ENCODE data around the gene WNT6.
"Not testable (repeated sequence)": the region's sequence is repeated elsewhere in the genome, so short reads cannot be mapped to it uniquely, and the experiment has no call there.

The WNT6 gene

GRCh38 chr2:218831378-218831990 lies 28.1 kb upstream of the WNT6 start, which contains the start of gene PRKAG3:
PRKAG3 (minus strand) TSS chr2:218831803.
- no peak for FAIRE-seq

DNA sequence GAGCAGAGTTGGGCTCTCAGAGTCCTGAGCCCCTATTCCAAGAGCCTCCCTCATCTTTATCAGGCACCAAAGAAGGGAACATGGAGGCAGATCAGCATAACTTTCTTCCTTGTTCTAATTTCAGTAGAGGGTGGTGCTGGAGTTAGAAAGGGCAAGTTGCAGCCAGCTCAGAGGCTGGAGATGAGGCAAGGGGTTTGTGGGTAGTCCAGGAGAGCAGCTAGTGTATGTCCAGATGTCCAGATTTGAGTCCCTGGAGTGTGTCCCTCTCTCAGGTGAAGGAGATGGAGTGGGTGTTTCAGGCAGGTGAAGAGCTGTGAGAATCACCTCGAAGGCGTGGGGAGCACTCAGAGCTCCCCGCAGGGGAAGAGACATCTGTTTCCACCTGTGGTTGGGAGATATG lies 27.5 kb upstream of the WNT6 start:
- FAIRE-seq, result no peak

- FAIRE-seq, result no peak
Measured at GRCh38 chr2:218832520-218832919, 27.1 kb upstream of the WNT6 start.

GRCh38 chr2:218833023-218833609 lies 26.5 kb upstream of the WNT6 start:
- FAIRE-seq, result no peak

DNA sequence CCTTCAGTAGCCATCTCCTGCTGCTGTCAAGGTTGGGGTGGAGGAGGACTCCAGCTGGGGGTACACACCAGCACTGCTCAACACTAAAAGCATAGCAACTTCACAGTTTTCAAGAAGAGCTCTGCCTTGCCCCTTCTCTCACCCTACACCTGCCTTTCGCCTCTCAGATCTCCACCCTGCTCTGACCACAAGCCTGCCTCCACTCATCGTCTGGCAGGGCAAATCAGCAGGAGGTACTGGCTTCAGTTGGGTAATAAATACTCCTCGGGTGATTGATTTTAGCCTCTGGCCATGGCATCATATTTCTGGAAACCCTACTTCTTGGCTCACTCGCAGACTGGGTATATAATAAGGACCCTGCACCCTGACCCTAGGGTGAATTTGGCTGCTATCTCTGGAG lies 24.9 kb upstream of the WNT6 start:
- FAIRE-seq, result no peak

DNA sequence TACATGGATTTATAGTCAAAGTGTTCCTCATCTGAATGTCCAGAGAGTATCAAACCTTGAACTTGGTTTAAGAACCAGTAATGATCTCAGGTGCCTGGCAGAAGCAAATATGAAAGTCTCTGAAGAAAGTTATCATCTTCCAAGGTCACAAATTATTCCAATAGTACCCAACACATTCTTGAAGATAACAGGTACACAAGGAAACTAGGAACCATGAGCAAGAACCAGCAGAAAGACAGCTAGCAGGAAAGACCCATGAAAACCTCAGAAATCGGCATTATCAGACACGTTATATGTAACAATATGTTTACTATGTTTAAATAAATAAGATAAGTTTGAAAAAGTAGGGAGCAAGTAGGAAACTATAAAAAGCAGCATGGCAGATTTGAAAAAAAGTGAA lies 22.1 kb upstream of the WNT6 start:
- no peak for FAIRE-seq

DNA sequence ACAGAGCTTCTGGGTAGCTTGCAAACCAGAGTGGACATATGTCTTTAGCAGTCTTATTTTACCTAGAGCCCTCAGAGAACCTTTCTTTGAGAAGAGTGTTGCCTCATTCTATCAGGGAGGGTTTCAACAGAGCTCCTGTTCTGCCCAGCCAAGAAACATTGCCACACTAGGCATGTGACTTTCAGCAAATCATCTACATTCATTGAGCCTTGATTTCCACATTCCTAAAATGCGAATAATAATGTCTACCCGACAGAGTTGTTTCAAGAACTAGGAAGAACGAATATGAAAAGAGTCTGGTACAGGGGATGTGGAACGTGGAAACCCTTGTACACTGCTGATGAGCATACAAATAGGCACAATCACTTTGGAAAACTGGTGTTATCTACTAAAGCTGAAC lies 20.2 kb upstream of the WNT6 start:
- FAIRE-seq, result no peak

DNA sequence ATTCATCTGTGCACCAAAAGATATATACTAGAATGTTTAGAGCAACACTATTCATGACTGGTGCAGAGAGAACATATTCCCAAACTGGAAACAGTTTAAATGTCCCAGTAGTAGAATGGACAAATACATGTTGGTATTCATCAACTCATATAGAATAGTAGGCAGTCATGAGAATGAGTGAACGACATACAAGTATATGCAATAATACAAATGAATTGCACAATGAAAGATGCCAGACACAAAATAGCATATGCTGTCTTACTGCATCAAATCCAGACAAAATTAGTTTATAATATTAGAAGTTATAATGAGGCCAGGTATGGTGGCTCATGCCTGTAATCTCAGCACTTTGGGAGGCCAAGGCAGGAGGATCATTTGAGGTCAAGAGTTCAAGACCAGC lies 19.7 kb upstream of the WNT6 start:
- FAIRE-seq, result no peak

- not testable (repeated sequence) for FAIRE-seq
Measured at GRCh38 chr2:218844334-218844733, 15.3 kb upstream of the WNT6 start.

GRCh38 chr2:218846963-218847362 lies 12.6 kb upstream of the WNT6 start:
- FAIRE-seq, result not testable (repeated sequence)

GRCh38 chr2:218849721-218850120 lies 9.9 kb upstream of the WNT6 start:
- no peak for FAIRE-seq

DNA sequence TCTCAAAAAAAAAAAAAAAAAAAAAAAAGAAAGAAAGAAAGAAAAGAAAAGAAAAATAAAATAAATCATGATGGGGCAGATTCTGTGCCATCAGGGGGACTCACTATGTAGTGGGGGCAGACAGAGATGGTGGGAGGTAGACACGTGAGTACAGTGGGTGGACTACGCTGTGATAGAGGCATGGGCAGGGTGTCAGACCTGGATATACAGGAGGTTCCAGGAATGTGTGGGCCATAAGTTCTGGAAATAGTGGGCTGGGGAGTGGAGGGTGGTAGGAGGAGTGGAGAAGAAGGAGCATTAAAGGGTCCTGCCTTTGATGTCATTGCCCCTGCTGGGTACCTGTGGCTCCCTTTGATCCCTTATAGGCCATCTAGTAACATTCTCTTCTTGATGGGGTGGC lies 8.8 kb upstream of the WNT6 start:
- no peak for FAIRE-seq

DNA sequence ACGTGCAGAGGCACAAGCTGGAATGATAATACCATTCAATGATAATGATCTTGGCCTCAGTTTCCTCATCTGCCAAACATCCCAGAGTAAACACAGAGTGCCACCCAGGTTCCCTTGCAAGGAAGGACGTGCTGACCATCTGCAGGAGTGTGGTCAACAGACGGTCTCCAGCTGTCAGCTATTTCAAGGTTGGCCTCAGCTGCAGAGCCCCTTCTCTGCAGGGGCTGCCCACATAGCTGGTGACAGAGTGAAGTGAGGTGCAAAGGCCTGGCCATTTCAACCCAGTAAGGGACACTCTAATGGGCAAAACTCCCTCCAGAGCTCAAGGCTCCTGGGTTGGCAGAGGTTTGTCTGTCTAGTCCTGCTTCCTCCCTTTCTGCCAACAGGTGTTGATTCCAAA lies 8.3 kb upstream of the WNT6 start:
- FAIRE-seq, result no peak

DNA sequence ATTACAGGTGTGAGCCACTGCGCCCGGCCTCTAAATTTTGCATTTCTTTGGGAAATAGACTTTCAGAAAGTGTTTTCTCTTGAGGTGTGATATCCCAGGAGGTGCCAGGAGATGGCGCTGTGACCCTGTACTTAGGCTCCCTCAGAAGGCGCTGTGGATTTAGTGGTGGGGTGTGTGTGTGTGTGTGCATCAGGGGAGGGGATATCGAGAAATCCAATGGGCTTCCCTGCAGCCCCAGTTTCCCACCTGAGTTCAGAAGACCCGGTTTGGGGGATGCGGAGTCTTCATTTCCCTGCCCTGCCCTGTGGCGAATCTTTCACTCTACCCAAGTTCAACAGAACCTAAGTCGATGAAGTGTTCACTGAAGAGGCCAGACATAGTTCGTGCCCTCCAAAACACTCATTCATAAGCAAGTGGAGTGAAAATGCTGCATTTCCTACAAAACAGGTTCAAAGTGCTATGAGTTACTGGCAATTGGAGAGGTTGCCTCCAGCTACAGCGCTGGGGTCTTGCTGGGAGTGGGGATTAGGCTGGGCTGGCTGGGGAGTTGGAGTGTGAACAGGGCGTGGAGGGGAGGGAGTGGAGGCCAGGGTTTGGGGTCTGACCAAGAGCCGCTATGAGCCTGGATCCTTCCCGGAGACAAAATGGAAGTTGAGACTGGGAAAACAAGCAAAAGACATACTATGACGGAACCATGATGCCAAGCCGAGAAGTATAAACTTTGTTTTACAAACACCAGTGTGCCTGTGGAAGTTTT lies 6.5 kb upstream of the WNT6 start:
- FAIRE-seq, result no peak

GRCh38 chr2:218853766-218854165 lies 5.8 kb upstream of the WNT6 start:
- no peak for FAIRE-seq

GRCh38 chr2:218854860-218855259 lies 4.7 kb upstream of the WNT6 start:
- no peak for FAIRE-seq

GRCh38 chr2:218855305-218856166 lies 4.1 kb upstream of the WNT6 start:
- no peak for FAIRE-seq

DNA sequence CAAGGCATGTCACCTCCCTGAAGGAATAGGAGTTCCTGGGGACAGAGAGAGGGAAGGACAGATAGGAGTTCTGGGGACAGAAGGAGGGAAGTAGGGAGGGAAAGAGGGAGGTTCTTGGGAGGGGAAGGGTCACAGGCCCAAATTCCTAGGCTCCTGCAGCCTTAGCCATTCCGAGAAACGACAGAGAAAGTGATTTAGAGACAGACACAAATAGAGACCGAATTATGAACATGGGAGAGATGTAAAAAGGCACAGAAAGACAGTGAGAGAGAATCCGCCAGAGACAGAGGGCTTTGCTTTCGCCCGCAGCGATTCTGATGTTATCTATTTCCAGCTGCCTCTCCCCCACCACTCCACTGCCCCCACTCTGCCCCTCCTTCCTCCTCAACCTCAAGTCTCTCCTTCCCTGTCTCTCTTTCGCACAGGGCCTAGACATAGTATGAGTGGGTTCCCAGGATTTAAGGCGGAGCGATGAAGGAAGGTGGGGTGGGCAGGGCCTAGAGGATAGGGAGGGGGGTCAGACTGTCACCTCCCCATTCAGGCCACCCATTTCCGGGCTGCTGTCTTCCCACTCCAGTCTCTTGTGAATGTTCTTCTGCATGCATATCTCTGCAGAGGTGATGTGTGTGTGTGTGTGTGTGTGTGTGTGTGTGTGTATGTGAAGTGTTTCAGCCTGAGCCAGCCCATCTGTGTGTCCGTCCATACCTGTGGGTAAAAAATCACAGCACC lies 3.3 kb upstream of the WNT6 start:
- no peak for FAIRE-seq

- no peak for FAIRE-seq
Measured at GRCh38 chr2:218856896-218857243, 2.7 kb upstream of the WNT6 start.

DNA sequence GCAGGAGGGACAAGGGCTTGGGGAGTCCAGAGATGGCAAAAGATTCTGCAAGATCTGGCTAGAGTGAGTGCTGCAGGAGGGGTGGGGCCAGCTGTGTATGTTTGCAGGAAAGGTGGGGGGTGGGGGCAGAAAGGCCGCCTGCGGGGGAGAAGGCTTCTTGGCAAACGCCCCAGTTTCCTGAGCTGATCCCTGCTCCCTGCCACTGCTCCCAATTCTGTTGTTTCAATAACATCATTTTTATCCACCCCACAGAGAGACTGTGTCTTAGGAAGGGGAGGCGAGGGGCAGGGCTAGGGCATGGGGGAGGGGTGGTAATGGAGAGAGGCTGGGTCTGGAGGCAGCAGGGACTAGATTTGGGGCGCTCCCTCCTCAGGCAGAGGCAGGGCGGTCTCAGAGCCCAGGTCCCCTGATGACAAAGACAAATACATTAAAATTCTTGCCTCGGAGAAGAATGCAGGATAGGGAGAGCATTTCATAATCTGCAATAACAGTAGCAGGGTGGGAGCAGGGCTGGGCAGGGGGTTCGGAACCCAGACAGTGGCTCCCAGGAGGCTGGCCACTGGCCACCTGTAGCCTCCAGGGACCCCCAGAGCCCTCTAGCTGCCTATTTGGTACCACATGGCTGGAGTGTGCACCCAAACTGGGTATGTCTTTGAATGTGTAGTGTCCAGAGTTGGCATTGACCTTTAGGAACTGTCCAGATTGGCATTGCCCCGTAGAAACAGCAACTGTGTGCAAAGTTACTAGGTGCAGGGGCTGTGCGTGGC lies 2.1 kb upstream of the WNT6 start:
- no peak for FAIRE-seq

GRCh38 chr2:218858138-218858445 lies 1.5 kb upstream of the WNT6 start:
- FAIRE-seq, result no peak

Measured in islet of Langerhans (tissue), 1 donor.